Mucosa of stomach (tissue), 1 donor: ENCODE results near the gene SPINK2.

ENCODE experiments used
- H3K27me3 ChIP-seq: one replicate; pipeline ENCODE4 v1.7.0; 2013; ENCODE audit warnings: mild to moderate bottlenecking, low read length; ENCODE audit not compliant: control insufficient read depth, insufficient read depth
- H3K36me3 ChIP-seq: one replicate; pipeline ENCODE4 v1.7.0; 2013; ENCODE audit warnings: low read length; ENCODE audit not compliant: control insufficient read depth, insufficient read depth
- H3K4me1 ChIP-seq: one replicate; pipeline ENCODE4 v1.7.0; 2013; ENCODE audit warnings: mild to moderate bottlenecking, low read length; ENCODE audit not compliant: control insufficient read depth, insufficient read depth
- H3K4me3 ChIP-seq: one replicate; pipeline ENCODE4 v1.7.0; 2013; ENCODE audit warnings: low read length
- H3K9ac ChIP-seq: one replicate; pipeline ENCODE4 v1.7.0; 2013; ENCODE audit warnings: mild to moderate bottlenecking, low read length, moderate library complexity
- H3K9me3 ChIP-seq: one replicate; pipeline ENCODE4 v1.7.0; 2013; ENCODE audit warnings: mild to moderate bottlenecking, low read length, moderate library complexity; ENCODE audit not compliant: control insufficient read depth
- donor health status: Pancreatic carcinoma.

Gene SPINK2

DNA sequence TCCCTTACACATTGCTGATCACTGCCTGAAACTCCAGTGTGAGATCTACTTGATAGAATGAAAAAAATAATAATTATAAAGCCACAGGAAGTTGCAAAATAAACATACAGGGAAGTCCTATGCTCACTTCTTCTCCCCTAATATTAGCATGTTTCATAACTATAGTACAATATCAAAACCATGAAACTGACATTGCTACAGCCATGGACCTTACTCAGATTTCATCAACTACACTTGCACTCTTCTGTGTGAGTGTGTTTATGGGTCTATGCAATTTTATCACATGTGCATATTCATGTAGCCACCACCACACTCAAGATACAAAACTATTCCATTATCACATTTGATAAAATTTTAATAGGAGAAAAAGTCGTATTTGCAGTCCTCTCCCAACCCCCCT is 57.3 kb downstream of the SPINK2 start:
- Histone ChIP-seq H3K4me3 (no peak overlapping the region), H3K27me3 (peaks cover 3% of the 10 kb centered on the region), H3K36me3 (no peaks in the 10 kb centered on the region), H3K4me1 (no peaks in the 10 kb centered on the region), H3K9ac (no peak overlapping the region), H3K9me3 (no peaks in the 10 kb centered on the region)

DNA sequence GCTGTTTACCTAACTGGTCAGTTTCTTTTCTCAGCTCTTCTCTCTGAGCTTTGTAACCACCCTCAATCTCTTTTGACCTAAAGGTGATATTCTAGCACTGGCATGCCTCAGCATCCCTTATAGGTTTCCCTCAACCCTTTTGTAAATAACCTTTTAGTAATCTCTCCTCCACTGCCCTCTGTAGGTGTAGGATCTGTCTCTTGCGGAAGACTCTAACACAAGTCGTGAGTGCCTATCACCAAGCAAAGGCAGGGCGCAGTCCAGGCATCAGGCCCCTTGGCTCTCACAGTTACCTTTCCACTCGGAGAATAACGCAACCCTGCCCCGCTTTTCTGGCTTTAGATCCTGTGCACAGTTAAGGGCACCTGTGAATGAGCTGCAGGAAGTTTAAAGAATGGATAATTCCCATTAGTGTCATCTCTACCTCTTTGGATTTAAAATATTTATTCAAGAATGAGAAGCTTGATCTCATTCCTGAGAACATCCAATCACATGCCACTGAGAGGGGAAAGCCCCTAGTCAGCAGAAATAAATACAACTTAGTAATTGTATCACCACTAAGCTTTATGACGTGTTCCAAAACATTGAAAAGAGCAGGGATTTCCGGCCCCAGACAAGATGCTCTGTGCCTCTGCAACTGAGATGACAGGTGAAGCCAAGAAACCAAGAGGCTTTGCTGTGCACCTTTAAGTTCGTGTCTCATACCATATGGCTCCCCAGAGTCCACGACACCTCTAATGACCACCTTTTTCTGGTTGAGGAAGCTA is 58.8 kb downstream of the SPINK2 start:
- H3K27me3 ChIP-seq, result peaks cover 3% of the 10 kb centered on the region
- H3K9ac ChIP-seq, result no peak overlapping the region
- no peaks in the 10 kb centered on the region for H3K9me3 ChIP-seq

DNA sequence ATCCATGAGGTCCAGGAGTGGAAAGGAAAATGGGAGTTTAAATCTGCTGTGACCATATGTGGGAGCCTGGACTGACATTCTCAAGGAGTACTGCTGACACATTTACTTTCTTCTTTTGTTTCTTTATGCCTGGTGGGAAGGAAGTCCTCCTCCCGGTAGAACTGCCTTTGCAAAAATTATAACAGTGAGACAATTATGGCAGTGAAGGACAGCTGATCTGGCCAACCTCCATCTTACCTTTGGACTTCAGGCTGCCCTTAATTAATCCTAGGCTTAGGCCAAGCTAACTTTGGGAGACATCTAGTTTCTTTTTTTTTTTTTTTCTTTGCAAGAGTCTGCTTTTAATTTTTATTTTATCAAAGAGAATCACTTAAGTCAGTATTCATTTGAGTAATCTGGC is 61.3 kb downstream of the SPINK2 start:
- Histone ChIP-seq H3K27me3 (peaks cover 3% of the 10 kb centered on the region), H3K36me3 (no peaks in the 10 kb centered on the region), H3K9ac (no peak overlapping the region), H3K9me3 (no peaks in the 10 kb centered on the region), H3K4me1 (no peaks in the 10 kb centered on the region), H3K4me3 (no peak overlapping the region)

More for the DNA sequence above, 58.8 kb downstream of the SPINK2 start:
- Histone ChIP-seq H3K4me3 (no peak overlapping the region), H3K4me1 (no peaks in the 10 kb centered on the region), H3K36me3 (no peaks in the 10 kb centered on the region)
